ENCODE data around the gene COPG2. TPM values are rescaled to one million over a fixed set of nuclear protein-coding genes. Genes with fewer than 3 reads are reported as not detected.
"Not testable (repeated sequence)": the region's sequence is repeated elsewhere in the genome, so short reads cannot be mapped to it uniquely, and the experiment has no call there.

Gene COPG2
- total RNA-seq, 1 donor from 2014 or later, result 20.6 TPM

DNA sequence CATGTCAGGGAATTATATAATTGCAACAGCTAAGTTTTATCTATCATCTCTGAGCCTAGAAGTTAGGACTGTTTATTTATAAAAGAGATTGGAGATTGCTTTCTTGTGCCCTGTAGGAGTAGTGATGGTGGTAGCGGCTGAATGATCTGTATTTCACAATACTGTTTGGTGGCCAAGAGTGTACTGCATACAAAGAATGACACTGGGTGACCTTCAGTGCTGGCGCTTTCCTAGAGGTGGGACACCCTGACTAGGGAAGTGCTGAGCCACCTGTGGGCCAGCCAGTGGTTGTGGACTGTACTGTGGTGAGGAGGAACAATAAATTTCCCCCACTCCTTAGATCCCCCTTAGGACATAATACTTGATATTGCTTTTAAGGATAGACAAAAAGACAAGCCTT lies 53.0 kb downstream of the COPG2 start:
- H3K9me3 Mint-ChIP-seq (ENCODE audit: unreplicated experiment), result no peaks in the 10 kb centered on the region
- H3K4me3 Mint-ChIP-seq (ENCODE audit: unreplicated experiment), result no peak overlapping the region
- no peak for FAIRE-seq
- Histone ChIP-seq H3K79me2 (ENCODE audit: insufficient read depth, low read length) (no peaks in the 10 kb centered on the region), H3K4me2 (ENCODE audit: low read length) (no peak overlapping the region), H3K27me3 (ENCODE audit: insufficient read depth, low read length) (no peaks in the 10 kb centered on the region), H3K4me3 (ENCODE audit: insufficient read depth, low read depth, low read length) (no peak overlapping the region), H3K27ac (ENCODE audit: low read depth, low read length) (no peak overlapping the region), H3K4me1 (ENCODE audit: insufficient read depth, low read length) (no peaks in the 10 kb centered on the region), H4K20me1 (ENCODE audit: insufficient read depth, low read length) (no peaks in the 10 kb centered on the region), H3K9ac (ENCODE audit: low read length) (no peak overlapping the region), H3K36me3 (ENCODE audit: insufficient read depth, low read length) (peaks cover 13% of the 10 kb centered on the region), H2AFZ (ENCODE audit: low read depth, low read length) (no peak overlapping the region), H3K9me3 (ENCODE audit: insufficient read depth, low read depth, low read length) (no peaks in the 10 kb centered on the region)
- TF ChIP-seq CTCF (IDR thresholded peaks at IDR 0.05; ENCODE audit: insufficient read depth, low read depth, low read length), result no peak
- no peak overlapping the region for H3K27ac Mint-ChIP-seq (ENCODE audit: unreplicated experiment)
- H3K36me3 Mint-ChIP-seq (ENCODE audit: low read depth, unreplicated experiment), result peaks cover 10% of the 10 kb centered on the region
- no peaks in the 10 kb centered on the region for H3K4me1 Mint-ChIP-seq (ENCODE audit: low read depth, unreplicated experiment)
- H3K27me3 Mint-ChIP-seq (ENCODE audit: low read depth, unreplicated experiment), result no peaks in the 10 kb centered on the region
- DNase-seq (ENCODE audit: low read depth), result no peak

GRCh38 chr7:130614449-130614848 lies 54.1 kb downstream of the COPG2 start:
- Histone ChIP-seq H3K27ac (ENCODE audit: low read depth, low read length) (no peak overlapping the region), H3K9me3 (ENCODE audit: insufficient read depth, low read depth, low read length) (no peaks in the 10 kb centered on the region), H3K79me2 (ENCODE audit: insufficient read depth, low read length) (no peaks in the 10 kb centered on the region), H3K4me2 (ENCODE audit: low read length) (no peak overlapping the region), H3K9ac (ENCODE audit: low read length) (no peak overlapping the region), H4K20me1 (ENCODE audit: insufficient read depth, low read length) (no peaks in the 10 kb centered on the region), H3K4me3 (ENCODE audit: insufficient read depth, low read depth, low read length) (no peak overlapping the region), H3K36me3 (ENCODE audit: insufficient read depth, low read length) (peaks cover 18% of the 10 kb centered on the region), H2AFZ (ENCODE audit: low read depth, low read length) (no peak overlapping the region), H3K4me1 (ENCODE audit: insufficient read depth, low read length) (no peaks in the 10 kb centered on the region), H3K27me3 (ENCODE audit: insufficient read depth, low read length) (no peaks in the 10 kb centered on the region)
- H3K4me3 Mint-ChIP-seq (ENCODE audit: unreplicated experiment), result no peak overlapping the region
- H3K27me3 Mint-ChIP-seq (ENCODE audit: low read depth, unreplicated experiment), result no peaks in the 10 kb centered on the region
- TF ChIP-seq EZH2 (IDR thresholded peaks at IDR 0.05; ENCODE audit: insufficient read depth, low read length) (no peak), CTCF (IDR thresholded peaks at IDR 0.05; ENCODE audit: insufficient read depth, low read depth, low read length) (no peak)
- no peak for FAIRE-seq
- DNase-seq (ENCODE audit: low read depth), result no peak
- H3K9me3 Mint-ChIP-seq (ENCODE audit: unreplicated experiment), result no peaks in the 10 kb centered on the region
- no peak overlapping the region for H3K27ac Mint-ChIP-seq (ENCODE audit: unreplicated experiment)
- no peaks in the 10 kb centered on the region for H3K4me1 Mint-ChIP-seq (ENCODE audit: low read depth, unreplicated experiment)
- H3K36me3 Mint-ChIP-seq (ENCODE audit: low read depth, unreplicated experiment), result peaks cover 15% of the 10 kb centered on the region

DNA sequence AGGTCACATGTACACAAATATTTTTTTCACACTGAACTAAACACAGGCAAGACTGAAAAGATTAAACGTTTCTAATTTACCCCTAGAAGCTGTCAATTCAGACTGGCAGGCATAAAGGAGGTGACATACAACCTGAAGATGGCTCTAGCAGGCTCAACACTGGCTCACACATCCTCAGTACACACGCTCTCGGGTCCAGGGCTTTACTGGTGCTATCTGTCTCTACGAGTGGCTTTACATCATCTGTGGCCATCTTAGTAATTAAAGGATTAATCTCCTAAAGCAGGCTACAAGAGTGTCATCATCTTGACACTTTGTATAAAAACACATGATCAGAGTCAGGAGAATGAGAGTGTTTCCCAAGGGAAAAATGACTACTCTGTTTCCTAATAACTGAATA lies 57.3 kb downstream of the COPG2 start:
- Mint-ChIP-seq H3K27me3 (ENCODE audit: low read depth, unreplicated experiment) (no peaks in the 10 kb centered on the region), H3K4me1 (ENCODE audit: low read depth, unreplicated experiment) (no peaks in the 10 kb centered on the region), H3K27ac (ENCODE audit: unreplicated experiment) (no peak overlapping the region), H3K9me3 (ENCODE audit: unreplicated experiment) (peaks cover 2% of the 10 kb centered on the region), H3K4me3 (ENCODE audit: unreplicated experiment) (no peak overlapping the region), H3K36me3 (ENCODE audit: low read depth, unreplicated experiment) (peaks cover 24% of the 10 kb centered on the region)
- TF ChIP-seq CTCF (IDR thresholded peaks at IDR 0.05; ENCODE audit: insufficient read depth, low read depth, low read length) (no peak), EZH2 (IDR thresholded peaks at IDR 0.05; ENCODE audit: insufficient read depth, low read length) (no peak)
- no peaks in the 10 kb centered on the region for H3K27me3 ChIP-seq (ENCODE audit: insufficient read depth, low read length)
- H3K4me2 ChIP-seq (ENCODE audit: low read length), result no peak overlapping the region
- no peaks in the 10 kb centered on the region for H4K20me1 ChIP-seq (ENCODE audit: insufficient read depth, low read length)
- H3K79me2 ChIP-seq (ENCODE audit: insufficient read depth, low read length), result no peaks in the 10 kb centered on the region
- DNase-seq (ENCODE audit: low read depth) (no peak), FAIRE-seq (no peak)
- no peak overlapping the region for H3K9ac ChIP-seq (ENCODE audit: low read length)
- no peak overlapping the region for H2AFZ ChIP-seq (ENCODE audit: low read depth, low read length)
- H3K27ac ChIP-seq (ENCODE audit: low read depth, low read length), result no peak overlapping the region
- H3K36me3 ChIP-seq (ENCODE audit: insufficient read depth, low read length), result peaks cover 18% of the 10 kb centered on the region
- no peak overlapping the region for H3K4me3 ChIP-seq (ENCODE audit: insufficient read depth, low read depth, low read length)
- H3K9me3 ChIP-seq (ENCODE audit: insufficient read depth, low read depth, low read length), result no peaks in the 10 kb centered on the region
- H3K4me1 ChIP-seq (ENCODE audit: insufficient read depth, low read length), result no peaks in the 10 kb centered on the region

GRCh38 chr7:130607066-130607465 lies 61.5 kb downstream of the COPG2 start:
- not testable (repeated sequence) for H3K27ac ChIP-seq (ENCODE audit: low read depth, low read length); H3K4me1 Mint-ChIP-seq (ENCODE audit: low read depth, unreplicated experiment); H3K79me2 ChIP-seq (ENCODE audit: insufficient read depth, low read length); H3K4me3 Mint-ChIP-seq (ENCODE audit: unreplicated experiment); H3K9me3 Mint-ChIP-seq (ENCODE audit: unreplicated experiment); DNase-seq (ENCODE audit: low read depth); FAIRE-seq; H3K9me3 ChIP-seq (ENCODE audit: insufficient read depth, low read depth, low read length); H3K9ac ChIP-seq (ENCODE audit: low read length); H3K4me2 ChIP-seq (ENCODE audit: low read length); H3K4me3 ChIP-seq (ENCODE audit: insufficient read depth, low read depth, low read length); H3K27ac Mint-ChIP-seq (ENCODE audit: unreplicated experiment); H3K4me1 ChIP-seq (ENCODE audit: insufficient read depth, low read length); H2AFZ ChIP-seq (ENCODE audit: low read depth, low read length); H4K20me1 ChIP-seq (ENCODE audit: insufficient read depth, low read length); H3K27me3 Mint-ChIP-seq (ENCODE audit: low read depth, unreplicated experiment); H3K27me3 ChIP-seq (ENCODE audit: insufficient read depth, low read length)
- peaks cover 23% of the 10 kb centered on the region for H3K36me3 ChIP-seq (ENCODE audit: insufficient read depth, low read length)
- peaks cover 29% of the 10 kb centered on the region for H3K36me3 Mint-ChIP-seq (ENCODE audit: low read depth, unreplicated experiment)
